Fibroblast of lung (primary cell): Measurements from ENCODE around the gene AOAH. TPM values are rescaled to one million over a fixed set of nuclear protein-coding genes. Genes with fewer than 3 reads are reported as not detected.

ENCODE experiments used
- DNase-seq, 2 donors: peaks; one replicate each; pipeline versions ENCODE4 v3.0.0 to v3.0.0-alpha.2; 2010; ENCODE audit warnings: low read depth in 2 of 2
- H2AFZ ChIP-seq: 2 replicates; pipeline ENCODE4 v1.5.1; 2012; ENCODE audit warnings: low read length, control low read depth, inconsistent platforms
- H3K27ac ChIP-seq: 2 replicates; pipeline ENCODE4 v1.5.1; 2011; ENCODE audit warnings: low read length, control low read depth; ENCODE audit not compliant: insufficient read depth
- H3K27me3 ChIP-seq: 2 replicates; pipeline ENCODE4 v1.5.1; 2011; ENCODE audit warnings: mild to moderate bottlenecking, low read length; ENCODE audit not compliant: control insufficient read depth, insufficient read depth
- H3K36me3 ChIP-seq: 2 replicates; pipeline ENCODE4 v1.5.1; 2011; ENCODE audit warnings: low read length; ENCODE audit not compliant: control insufficient read depth, insufficient read depth
- H3K4me1 ChIP-seq: 2 replicates; pipeline ENCODE4 v1.5.1; 2011; ENCODE audit warnings: low read length; ENCODE audit not compliant: control insufficient read depth, insufficient read depth; ENCODE audit errors: extremely low read depth
- H3K4me2 ChIP-seq: 2 replicates; pipeline ENCODE4 v1.5.1; 2011; ENCODE audit warnings: low read length, control low read depth; ENCODE audit not compliant: insufficient read depth; ENCODE audit errors: extremely low read depth
- H3K4me3 ChIP-seq, 4 experiments: fragments of 200-600 bp in 1 of 4; sonication (generic) in 1 of 4; replicated peaks in 1 of 4; 2 replicates each; pipeline ENCODE4 v1.5.1; 2011 to 2016; ENCODE audit warnings: low read length in 4 of 4, low read depth in 3 of 4, mild to moderate bottlenecking in 3 of 4, control low read depth in 2 of 4, inconsistent platforms in 1 of 4, mixed read lengths in 1 of 4; ENCODE audit not compliant: insufficient read depth in 1 of 4; ENCODE audit errors: control extremely low read depth in 1 of 4
- H3K79me2 ChIP-seq: 2 replicates; pipeline ENCODE4 v1.5.1; 2012; ENCODE audit warnings: mild to moderate bottlenecking, low read length, inconsistent platforms; ENCODE audit not compliant: control insufficient read depth, insufficient read depth
- H3K9ac ChIP-seq: 2 replicates; pipeline ENCODE4 v1.5.1; 2011; ENCODE audit warnings: mild to moderate bottlenecking, low read length, control low read depth; ENCODE audit not compliant: insufficient read depth
- H3K9me3 ChIP-seq: 2 replicates; pipeline ENCODE4 v1.5.1; 2012; ENCODE audit warnings: low read depth, low read length; ENCODE audit not compliant: control insufficient read depth, insufficient read depth
- H4K20me1 ChIP-seq: 2 replicates; pipeline ENCODE4 v1.5.1; 2011; ENCODE audit warnings: low read length; ENCODE audit not compliant: control insufficient read depth, insufficient read depth; ENCODE audit errors: extremely low read depth
- EZH2 ChIP-seq: IDR thresholded peaks from 2 replicates; pipeline ENCODE4 v1.5.1; 2012; ENCODE audit warnings: low read length, control low read depth, mild to moderate bottlenecking; ENCODE audit errors: missing control alignments
- polyA plus RNA-seq, 2 donors: library from polyadenylated mRNA; depleted of rRNA in 1 of 2; stranded (reverse) in 1 of 2; unstranded in 1 of 2; fragments of >200 nt; gene quantifications; 2 replicates each; pipeline ENCODE4 v1.2.1, GENCODE V29; 2011 to 2012; ENCODE audit warnings: missing spikeins in 1 of 2
- total RNA-seq: library from RNA; depleted of rRNA; stranded (reverse); fragments of >200 nt; gene quantifications from 2 replicates; pipeline ENCODE4 v1.2.1, GENCODE V29; 2014
- TF ChIP-seq, protein P1 (sequence below), 2 donors: IDR thresholded peaks in 1 of 2; conservative IDR thresholded peaks in 1 of 2; 1 replicate in 1 of 2; 2 replicates in 1 of 2; pipeline ENCODE4 v1.5.1; 2011 to 2012; ENCODE audit warnings: low read length in 2 of 2, control low read depth in 1 of 2, inconsistent platforms in 1 of 2, low read depth in 1 of 2, mild to moderate bottlenecking in 1 of 2

Gene AOAH
- total and polyA plus RNA-seq, 2 donors (not counting 1 experiment from before 2014, with no cell fraction given) = not detected

- H3K4me2 ChIP-seq = no peak overlapping the region
- no peaks in the 10 kb centered on the region for H3K36me3 ChIP-seq
- no peak overlapping the region for H3K27ac ChIP-seq
- no peak overlapping the region for H3K9ac ChIP-seq
- H3K9me3 ChIP-seq = no peaks in the 10 kb centered on the region
- no peak overlapping the region for H2AFZ ChIP-seq
- H3K27me3 ChIP-seq = no peaks in the 10 kb centered on the region
- H3K4me1 ChIP-seq = no peaks in the 10 kb centered on the region
- no peak overlapping the region for H3K4me3 ChIP-seq
- H4K20me1 ChIP-seq = no peaks in the 10 kb centered on the region
- H3K79me2 ChIP-seq = no peaks in the 10 kb centered on the region
- DNase-seq = no peak
- TF ChIP-seq, protein P1, sequence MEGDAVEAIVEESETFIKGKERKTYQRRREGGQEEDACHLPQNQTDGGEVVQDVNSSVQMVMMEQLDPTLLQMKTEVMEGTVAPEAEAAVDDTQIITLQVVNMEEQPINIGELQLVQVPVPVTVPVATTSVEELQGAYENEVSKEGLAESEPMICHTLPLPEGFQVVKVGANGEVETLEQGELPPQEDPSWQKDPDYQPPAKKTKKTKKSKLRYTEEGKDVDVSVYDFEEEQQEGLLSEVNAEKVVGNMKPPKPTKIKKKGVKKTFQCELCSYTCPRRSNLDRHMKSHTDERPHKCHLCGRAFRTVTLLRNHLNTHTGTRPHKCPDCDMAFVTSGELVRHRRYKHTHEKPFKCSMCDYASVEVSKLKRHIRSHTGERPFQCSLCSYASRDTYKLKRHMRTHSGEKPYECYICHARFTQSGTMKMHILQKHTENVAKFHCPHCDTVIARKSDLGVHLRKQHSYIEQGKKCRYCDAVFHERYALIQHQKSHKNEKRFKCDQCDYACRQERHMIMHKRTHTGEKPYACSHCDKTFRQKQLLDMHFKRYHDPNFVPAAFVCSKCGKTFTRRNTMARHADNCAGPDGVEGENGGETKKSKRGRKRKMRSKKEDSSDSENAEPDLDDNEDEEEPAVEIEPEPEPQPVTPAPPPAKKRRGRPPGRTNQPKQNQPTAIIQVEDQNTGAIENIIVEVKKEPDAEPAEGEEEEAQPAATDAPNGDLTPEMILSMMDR (conservative IDR thresholded peaks at IDR 0.05 in 1 of 2, IDR thresholded peaks at IDR 0.05 in 1 of 2; ENCODE audit: low read depth in 1 of 2, low read length in 2 of 2) = no peak
- TF ChIP-seq EZH2 = no peak
Observed at GRCh38 chr7:36739351-36739750, 15.1 kb upstream of the AOAH start.

GRCh38 chr7:36736899-36737211 lies 12.6 kb upstream of the AOAH start:
- Histone ChIP-seq H3K27ac (no peak overlapping the region), H3K9me3 (no peaks in the 10 kb centered on the region), H3K9ac (no peak overlapping the region), H3K4me3 (no peak overlapping the region), H2AFZ (no peak overlapping the region), H3K36me3 (no peaks in the 10 kb centered on the region), H3K27me3 (no peaks in the 10 kb centered on the region), H3K4me2 (no peak overlapping the region), H3K79me2 (no peaks in the 10 kb centered on the region), H4K20me1 (no peaks in the 10 kb centered on the region), H3K4me1 (no peaks in the 10 kb centered on the region)
- TF ChIP-seq EZH2 = no peak
- TF ChIP-seq, protein P1 (conservative IDR thresholded peaks at IDR 0.05 in 1 of 2, IDR thresholded peaks at IDR 0.05 in 1 of 2; ENCODE audit: low read depth in 1 of 2, low read length in 2 of 2) = no peak
- no peak for DNase-seq

- Histone ChIP-seq H4K20me1 (no peaks in the 10 kb centered on the region), H3K79me2 (no peaks in the 10 kb centered on the region), H3K9me3 (no peaks in the 10 kb centered on the region), H3K27ac (no peak overlapping the region), H2AFZ (no peak overlapping the region), H3K27me3 (no peaks in the 10 kb centered on the region), H3K4me2 (no peak overlapping the region), H3K36me3 (no peaks in the 10 kb centered on the region), H3K4me1 (no peaks in the 10 kb centered on the region), H3K4me3 (no peak overlapping the region), H3K9ac (no peak overlapping the region)
- no peak for DNase-seq
- TF ChIP-seq, protein P1 (conservative IDR thresholded peaks at IDR 0.05 in 1 of 2, IDR thresholded peaks at IDR 0.05 in 1 of 2; ENCODE audit: low read depth in 1 of 2, low read length in 2 of 2) = no peak
- no peak for TF ChIP-seq EZH2
Observed at GRCh38 chr7:36736090-36736898, 12.0 kb upstream of the AOAH start.
